ENCODE data around the gene VWA8. TPM values are rescaled to one million over a fixed set of nuclear protein-coding genes. Genes with fewer than 3 reads are reported as not detected.

The VWA8 gene
- total and polyA plus RNA-seq, 2 of the 8 experiments (the other 6 are each of a cell fraction or from before 2014, with no cell fraction given): 5.9 to 19.6 TPM

DNA sequence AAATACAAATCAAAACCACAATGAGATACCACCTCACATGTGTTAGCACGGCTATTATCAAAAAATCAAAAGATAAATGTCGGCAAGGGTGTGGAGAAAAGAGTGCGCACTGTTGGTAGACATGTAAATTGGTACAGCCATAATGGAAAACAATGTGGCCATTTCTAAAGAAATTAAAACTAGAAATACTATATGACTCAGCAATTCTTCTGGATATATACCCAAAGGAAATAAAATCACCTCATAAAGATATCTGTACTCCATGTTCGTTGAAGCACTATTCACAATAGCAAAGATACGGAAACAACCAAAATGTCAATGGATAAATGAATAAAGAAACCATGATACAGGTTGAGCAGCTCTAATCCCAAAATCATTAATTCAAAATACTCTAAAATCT lies 30.8 kb downstream of the VWA8 start:
- no peak overlapping the region for H3K14ac ChIP-seq (ENCODE audit: insufficient read length)
- H3K4me1 ChIP-seq (replicated peaks in 1 of 4; ENCODE audit: control insufficient read depth in 3 of 4, insufficient read depth in 4 of 4, low read length in 3 of 4): no peaks in the 10 kb centered on the region
- WGBS, 2 experiments (ENCODE audit: extremely low coverage in 1 of 2, insufficient coverage in 1 of 2, insufficient read length in 1 of 2, insufficient replicate concordance in 2 of 2, low coverage in 1 of 2, low lambda C conversion rate in 2 of 2, missing lambda C conversion rate in 1 of 2): 97% methylated on average over 5 of the region's 5 CpGs; no CpG with 5 or more reads in 1 of the 2 experiments
- H4K5ac ChIP-seq (ENCODE audit: insufficient read length, low read depth, low read length): no peak overlapping the region
- H3K79me2 ChIP-seq (ENCODE audit: control insufficient read depth in 1 of 2, insufficient read depth in 2 of 2, low read length in 2 of 2): peaks cover 0 to 6% of the 10 kb centered on the region in 2 experiments; a peak in 3 of 4 replicates
- no peak overlapping the region for H3K27ac ChIP-seq (ENCODE audit: low read depth, low read length)
- H3K36me3 ChIP-seq (ENCODE audit: control insufficient read depth in 2 of 4, insufficient read depth in 4 of 4, low read length in 3 of 4): peaks cover 0 to 3% (median 1%) of the 10 kb centered on the region in 4 experiments; a peak in 1 of 8 replicates
- H3K27me3 ChIP-seq (replicated peaks in 1 of 4; ENCODE audit: control insufficient read depth in 3 of 4, extremely low read depth in 1 of 4, insufficient read depth in 3 of 4, low read length in 3 of 4): no peaks in the 10 kb centered on the region
- no peak overlapping the region for H3K4me3 ChIP-seq (ENCODE audit: extremely low read depth in 1 of 4, insufficient read depth in 2 of 4, low read depth in 3 of 4, low read length in 4 of 4)
- no peak overlapping the region for H3K56ac ChIP-seq (replicated peaks; ENCODE audit: insufficient read length, low read depth, low read length)
- H3K4ac ChIP-seq (replicated peaks; ENCODE audit: insufficient read length, low read depth, low read length): no peak overlapping the region
- DNase-seq (ENCODE audit: low read depth in 1 of 2, low spot score in 2 of 2): no peak
- H3K9me3 ChIP-seq (ENCODE audit: insufficient read depth in 2 of 2, low read depth in 1 of 2, low read length in 1 of 2): peaks cover 0 to 4% of the 10 kb centered on the region in 2 experiments; a peak in 1 of 4 replicates
- no peak overlapping the region for H4K91ac ChIP-seq (replicated peaks; ENCODE audit: insufficient read length, low read length)
- no peak overlapping the region for H4K8ac ChIP-seq (ENCODE audit: extremely low read depth, insufficient read depth, low read length)
- ChIA-PET POLR2A (ENCODE audit: partially characterized antibody) (no interaction called here), CTCF (ENCODE audit: partially characterized antibody) (interaction anchor here (1.0 kb wide), 1 partner anchor 16 kb away, joined by 3 read pairs; no protein-coding TSS in a partner anchor)
- peaks cover 3% of the 10 kb centered on the region; the same call in 1 of the 2 replicates for H3K79me1 ChIP-seq (ENCODE audit: low read depth, low read length)
- no peaks in the 10 kb centered on the region for H4K20me1 ChIP-seq (replicated peaks in 1 of 2; ENCODE audit: control insufficient read depth in 1 of 2, insufficient read depth in 2 of 2, low read length in 2 of 2)
- H3K23ac ChIP-seq (ENCODE audit: insufficient read length): no peak overlapping the region
- H2BK5ac ChIP-seq (ENCODE audit: low read depth, low read length): no peak overlapping the region
- H3K18ac ChIP-seq (ENCODE audit: extremely low read depth, low read length): no peak overlapping the region
- H3K4me2 ChIP-seq (ENCODE audit: insufficient read depth in 1 of 2, low read depth in 2 of 2, low read length in 2 of 2): no peak overlapping the region
- H2BK120ac ChIP-seq (replicated peaks; ENCODE audit: low read depth, low read length): no peak overlapping the region
- H2BK12ac ChIP-seq (ENCODE audit: low read depth, low read length): no peak overlapping the region
- H2BK20ac ChIP-seq (ENCODE audit: low read length): no peak overlapping the region
- no peak overlapping the region for H3K9ac ChIP-seq (replicated peaks in 1 of 4; ENCODE audit: extremely low read depth in 1 of 4, low read depth in 3 of 4, low read length in 3 of 4)
- no peak overlapping the region for H2AFZ ChIP-seq (ENCODE audit: low read length)
- H3K23me2 ChIP-seq (ENCODE audit: low read depth, low read length): no peaks in the 10 kb centered on the region
- no peak for FAIRE-seq
- no peak overlapping the region for H2BK15ac ChIP-seq (ENCODE audit: low read length)
- H2AK5ac ChIP-seq (ENCODE audit: low read depth, low read length): no peak overlapping the region
- TF ChIP-seq RFX5 (IDR thresholded peaks at IDR 0.05; ENCODE audit: borderline replicate concordance, low read depth, low read length): no peak
- no peak for TF ChIP-seq CEBPB (IDR thresholded peaks at IDR 0.05; ENCODE audit: low read depth, low read length)
- TF ChIP-seq SP1 (IDR thresholded peaks at IDR 0.05; ENCODE audit: low read depth, low read length): no peak
- TF ChIP-seq KDM4A (IDR thresholded peaks at IDR 0.05; ENCODE audit: low read depth, low read length, severe bottlenecking): no peak
- TF ChIP-seq ZNF274 (IDR thresholded peaks at IDR 0.05; ENCODE audit: borderline replicate concordance, extremely low read depth, low read length): no peak
- TF ChIP-seq BRCA1 (IDR thresholded peaks at IDR 0.05; ENCODE audit: low read depth, low read length): no peak
- TF ChIP-seq POLR2A (IDR thresholded peaks at IDR 0.05; ENCODE audit: control extremely low read depth in 1 of 2, low read depth in 2 of 2, low read length in 2 of 2): no peak
- no peak for TF ChIP-seq CBX8 (IDR thresholded peaks at IDR 0.05; ENCODE audit: borderline replicate concordance, low read depth, low read length)
- TF ChIP-seq SIX5 (IDR thresholded peaks at IDR 0.05; ENCODE audit: low read depth, low read length): no peak
- no peak for TF ChIP-seq JUND (IDR thresholded peaks at IDR 0.05; ENCODE audit: low read length)
- no peak for TF ChIP-seq KDM1A (IDR thresholded peaks at IDR 0.05; ENCODE audit: borderline replicate concordance, low read length)
- TF ChIP-seq ASH2L (IDR thresholded peaks at IDR 0.05; ENCODE audit: low read length): no peak
- TF ChIP-seq, protein P1, sequence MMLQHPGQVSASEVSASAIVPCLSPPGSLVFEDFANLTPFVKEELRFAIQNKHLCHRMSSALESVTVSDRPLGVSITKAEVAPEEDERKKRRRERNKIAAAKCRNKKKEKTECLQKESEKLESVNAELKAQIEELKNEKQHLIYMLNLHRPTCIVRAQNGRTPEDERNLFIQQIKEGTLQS (IDR thresholded peaks at IDR 0.05; ENCODE audit: insufficient read depth, low read depth, low read length): no peak
- no peak for TF ChIP-seq POLR2AphosphoS5 (IDR thresholded peaks at IDR 0.05; ENCODE audit: low read depth, low read length)
- no peak for TF ChIP-seq SRF (IDR thresholded peaks at IDR 0.05; ENCODE audit: low read depth, low read length)
- no peak for TF ChIP-seq TAF7 (optimal IDR thresholded peaks at IDR 0.05; ENCODE audit: borderline replicate concordance, low read depth, low read length)
